Measurements from ENCODE around the gene KCNJ10. TPM values are rescaled to one million over a fixed set of nuclear protein-coding genes. Genes with fewer than 3 reads are reported as not detected.

The KCNJ10 gene
- total RNA-seq, 1 experiment from 2014 or later: 0.68 TPM

- DNase-seq: no peak
- intact Hi-C loops (cut with micrococcal nuclease; ENCODE audit: unreplicated experiment): loop anchor here (10.0 kb wide), 1 partner anchor 155 kb away; no protein-coding TSS in a partner anchor
- Histone ChIP-seq H3K4me1 (no peaks in the 10 kb centered on the region), H3K9me3 (no peaks in the 10 kb centered on the region), H3K36me3 (ENCODE audit: control insufficient read depth, insufficient read depth, low read length) (no peaks in the 10 kb centered on the region; the same call in 1 of the 2 replicates), H3K4me3 (ENCODE audit: low read depth, low read length) (no peak overlapping the region), H3K27me3 (replicated peaks; ENCODE audit: control insufficient read depth, insufficient read depth, low read length) (no peaks in the 10 kb centered on the region)
- POLR2A ChIA-PET: no interaction called here
- Mint-ChIP-seq H3K4me1 (ENCODE audit: low read depth, unreplicated experiment) (peaks cover 7% of the 10 kb centered on the region), H3K27me3 (ENCODE audit: insufficient read depth, unreplicated experiment) (no peaks in the 10 kb centered on the region), H3K27ac (ENCODE audit: unreplicated experiment) (no peak overlapping the region), H3K36me3 (ENCODE audit: insufficient read depth, unreplicated experiment) (no peaks in the 10 kb centered on the region), H3K9me3 (ENCODE audit: unreplicated experiment) (no peaks in the 10 kb centered on the region), H3K4me3 (ENCODE audit: unreplicated experiment) (no peak overlapping the region)
- BruUV-seq (replicated peaks): no TSS peak
- CTCF ChIA-PET: no interaction called here
- no peak for TF ChIP-seq CTCF (IDR thresholded peaks at IDR 0.05; ENCODE audit: insufficient read depth in 1 of 2, low read depth in 1 of 2, low read length in 1 of 2, severe bottlenecking in 1 of 2, unreplicated experiment in 1 of 2)
Measured at GRCh38 chr1:160089883-160090282, 19.9 kb upstream of the KCNJ10 start.

- POLR2A ChIA-PET: interaction anchor here (0.5 kb wide), 1 partner anchor 10 kb away, joined by 4 read pairs; no protein-coding TSS in a partner anchor
- Mint-ChIP-seq H3K4me3 (ENCODE audit: unreplicated experiment) (no peak overlapping the region), H3K27ac (ENCODE audit: unreplicated experiment) (no peak overlapping the region), H3K36me3 (ENCODE audit: insufficient read depth, unreplicated experiment) (no peaks in the 10 kb centered on the region), H3K27me3 (ENCODE audit: insufficient read depth, unreplicated experiment) (no peaks in the 10 kb centered on the region), H3K4me1 (ENCODE audit: low read depth, unreplicated experiment) (peaks cover 7% of the 10 kb centered on the region), H3K9me3 (ENCODE audit: unreplicated experiment) (no peaks in the 10 kb centered on the region)
- Histone ChIP-seq H3K4me3 (ENCODE audit: low read depth, low read length) (no peak overlapping the region), H3K9me3 (no peaks in the 10 kb centered on the region), H3K36me3 (ENCODE audit: control insufficient read depth, insufficient read depth, low read length) (no peaks in the 10 kb centered on the region), H3K27me3 (replicated peaks; ENCODE audit: control insufficient read depth, insufficient read depth, low read length) (no peaks in the 10 kb centered on the region), H3K4me1 (no peaks in the 10 kb centered on the region)
- DNase-seq: no peak
- TF ChIP-seq CTCF (IDR thresholded peaks at IDR 0.05; ENCODE audit: insufficient read depth in 1 of 2, low read depth in 1 of 2, low read length in 1 of 2, severe bottlenecking in 1 of 2, unreplicated experiment in 1 of 2): no peak
- CTCF ChIA-PET: interaction anchor here (0.8 kb wide), 1 partner anchor 9 kb away, joined by 3 read pairs; no protein-coding TSS in a partner anchor
- intact Hi-C loops (cut with micrococcal nuclease; ENCODE audit: unreplicated experiment): loop anchor here (10.0 kb wide), 1 partner anchor 152 kb away; no protein-coding TSS in a partner anchor
- no TSS peak for BruUV-seq (replicated peaks)
Measured at GRCh38 chr1:160087118-160087662, 17.2 kb upstream of the KCNJ10 start.

- Mint-ChIP-seq H3K36me3 (ENCODE audit: insufficient read depth, unreplicated experiment) (no peaks in the 10 kb centered on the region), H3K27me3 (ENCODE audit: insufficient read depth, unreplicated experiment) (peaks cover 3% of the 10 kb centered on the region), H3K27ac (ENCODE audit: unreplicated experiment) (no peak overlapping the region), H3K4me1 (ENCODE audit: low read depth, unreplicated experiment) (peaks cover 7% of the 10 kb centered on the region), H3K9me3 (ENCODE audit: unreplicated experiment) (no peaks in the 10 kb centered on the region), H3K4me3 (ENCODE audit: unreplicated experiment) (no peak overlapping the region)
- no peak overlapping the region for H3K4me3 ChIP-seq (ENCODE audit: low read depth, low read length)
- intact Hi-C loops (cut with micrococcal nuclease; ENCODE audit: unreplicated experiment): loop anchor here (10.0 kb wide), 1 partner anchor 152 kb away; no protein-coding TSS in a partner anchor
- POLR2A ChIA-PET: no interaction called here
- H3K36me3 ChIP-seq (ENCODE audit: control insufficient read depth, insufficient read depth, low read length): no peaks in the 10 kb centered on the region
- no peaks in the 10 kb centered on the region for H3K27me3 ChIP-seq (replicated peaks; ENCODE audit: control insufficient read depth, insufficient read depth, low read length)
- TF ChIP-seq CTCF (IDR thresholded peaks at IDR 0.05; ENCODE audit: insufficient read depth in 1 of 2, low read depth in 1 of 2, low read length in 1 of 2, severe bottlenecking in 1 of 2, unreplicated experiment in 1 of 2): no peak
- H3K9me3 ChIP-seq: no peaks in the 10 kb centered on the region
- H3K4me1 ChIP-seq: no peaks in the 10 kb centered on the region
- no peak for DNase-seq
- CTCF ChIA-PET: interaction anchor here (1.1 to 1.3 kb wide), 2 partner anchors 9 to 28 kb away, joined by 4 to 7 read pairs; no protein-coding TSS in a partner anchor
- no TSS peak for BruUV-seq (replicated peaks)
Measured at GRCh38 chr1:160086456-160086892, 16.5 kb upstream of the KCNJ10 start.
